Measurements from ENCODE around the gene BBS2.

BBS2 gene

DNA sequence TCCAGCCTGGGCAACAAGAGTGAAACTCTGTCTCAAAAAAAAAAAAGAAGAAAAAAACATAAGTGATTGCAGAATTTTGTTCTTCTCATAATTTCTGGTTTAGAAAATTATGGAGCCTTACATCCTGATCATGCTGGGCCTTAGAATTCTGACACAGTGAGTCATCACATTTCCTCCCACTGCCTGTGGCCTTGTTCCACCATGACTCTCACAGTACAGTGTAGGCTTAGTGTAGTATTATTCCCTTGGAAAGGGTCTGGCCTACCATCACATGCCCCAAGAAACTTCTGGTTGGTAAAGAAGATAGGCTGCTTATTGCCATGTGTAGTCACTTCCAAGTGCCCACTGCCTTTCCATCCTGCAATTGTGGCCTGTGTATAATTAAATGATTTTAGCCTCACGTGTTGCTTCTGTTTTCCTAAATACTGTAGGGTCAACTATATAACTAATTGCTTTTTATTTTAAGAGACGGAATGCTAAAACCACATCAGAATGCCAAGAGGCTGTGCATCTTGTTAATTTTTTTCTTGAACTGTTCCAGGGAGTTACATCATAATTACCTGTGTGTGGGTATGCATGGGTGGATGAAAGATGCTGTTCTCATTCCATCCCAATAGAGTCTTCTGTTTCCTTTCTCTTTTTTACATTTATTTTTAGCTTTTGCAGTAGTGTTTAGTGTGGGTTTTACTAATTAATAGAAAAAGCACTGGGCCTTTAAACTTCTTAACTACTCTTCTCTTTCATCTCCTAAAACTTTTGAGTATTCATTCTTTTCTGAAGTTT is 42.5 kb downstream of the BBS2 start:
- DNase-seq = no peak

DNA sequence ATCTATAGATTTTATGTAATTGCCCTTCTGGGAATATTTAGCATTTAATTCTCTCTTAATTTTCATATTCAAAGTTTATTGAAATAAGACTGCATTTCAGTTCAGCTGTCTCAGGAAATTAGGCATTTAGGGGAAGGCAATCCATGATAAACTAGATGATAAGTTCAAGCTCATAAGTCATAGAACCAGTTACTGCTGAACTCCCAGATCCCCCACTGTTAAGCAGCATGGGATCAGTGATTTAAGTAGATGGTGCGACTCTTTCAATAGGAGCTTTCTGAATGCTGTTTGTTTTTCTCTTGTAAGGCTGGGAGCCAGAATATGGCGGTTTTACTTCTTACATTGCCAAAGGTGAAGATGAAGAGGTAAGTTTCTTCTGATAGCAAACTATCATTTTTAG is 44.6 kb downstream of the BBS2 start:
- no peak for DNase-seq

DNA sequence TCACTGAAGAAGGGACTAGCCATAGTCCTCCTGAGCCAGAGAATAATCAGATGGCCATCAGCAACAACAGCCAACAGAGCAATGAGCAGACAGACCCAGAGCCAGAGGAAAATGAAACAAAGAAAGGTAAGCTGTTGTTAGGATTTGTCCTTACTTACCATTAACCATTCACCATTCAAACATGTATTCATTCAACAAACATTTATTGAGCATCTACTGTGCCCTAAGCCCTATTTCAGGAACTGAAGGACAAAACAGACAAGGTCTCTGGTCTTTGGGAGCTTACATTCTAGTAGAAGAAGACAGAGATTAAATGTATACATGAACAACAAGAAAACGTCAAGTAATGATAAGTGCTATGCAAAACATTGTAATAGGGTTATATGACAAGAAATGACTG is 49.2 kb downstream of the BBS2 start:
- DNase-seq = no peak

DNA sequence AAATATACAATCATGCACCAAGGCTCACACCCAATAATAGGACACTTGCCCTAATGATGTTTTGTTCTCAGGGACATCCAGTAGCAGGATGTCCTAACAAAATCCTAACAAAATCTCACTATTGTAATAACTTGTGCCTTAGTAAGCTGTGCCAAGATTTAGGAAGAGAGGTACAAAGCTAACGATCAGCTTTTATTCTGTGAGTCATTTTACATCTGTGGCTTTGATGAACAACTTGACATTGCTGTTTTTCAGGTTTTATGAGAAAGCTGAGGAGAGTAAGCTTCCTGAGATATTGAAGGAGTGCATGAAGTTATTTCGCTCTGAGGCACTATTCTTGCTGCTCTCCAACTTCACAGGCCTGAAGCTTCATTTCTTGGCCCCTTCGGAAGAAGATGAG is 49.6 kb downstream of the BBS2 start:
- no peak for DNase-seq

DNA sequence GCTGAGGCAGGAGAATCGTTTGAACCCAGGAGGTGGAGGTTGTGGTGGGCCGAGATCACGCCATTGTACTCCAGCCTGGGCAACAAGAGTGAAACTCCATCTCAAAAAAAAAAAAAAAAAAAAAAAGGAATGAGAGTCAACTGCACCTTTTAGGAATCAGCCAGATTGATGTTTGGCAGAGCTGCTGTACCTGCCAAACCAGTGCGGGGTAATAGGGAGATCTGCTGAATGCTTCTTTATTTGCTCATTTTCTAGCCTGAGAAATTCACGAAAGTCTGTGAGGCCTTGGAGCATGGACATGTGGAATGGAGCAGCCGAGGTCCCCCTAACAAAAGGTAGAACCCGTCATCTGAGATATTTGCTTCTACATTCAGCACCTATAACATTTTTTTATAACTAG is 50.1 kb downstream of the BBS2 start:
- no peak for DNase-seq

DNA sequence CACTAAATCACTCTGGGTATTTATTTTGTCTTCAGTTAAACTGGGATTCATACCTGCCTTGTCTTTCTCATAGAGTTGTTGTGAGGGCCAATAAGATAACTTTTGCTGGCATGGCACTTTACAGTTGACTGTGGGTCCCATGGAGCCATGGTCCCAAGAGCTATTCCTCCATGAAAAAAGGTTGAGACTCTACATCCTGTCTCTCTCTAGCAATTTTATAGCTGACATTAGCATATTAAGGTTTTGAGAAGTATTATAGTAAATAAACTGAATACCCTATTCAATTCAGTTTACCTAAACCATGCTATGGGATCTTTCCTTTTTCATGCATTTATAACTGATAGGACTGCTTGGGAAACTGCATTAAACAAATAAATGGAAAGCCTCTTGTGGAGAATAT is 51.0 kb downstream of the BBS2 start:
- DNase-seq = no peak

DNA sequence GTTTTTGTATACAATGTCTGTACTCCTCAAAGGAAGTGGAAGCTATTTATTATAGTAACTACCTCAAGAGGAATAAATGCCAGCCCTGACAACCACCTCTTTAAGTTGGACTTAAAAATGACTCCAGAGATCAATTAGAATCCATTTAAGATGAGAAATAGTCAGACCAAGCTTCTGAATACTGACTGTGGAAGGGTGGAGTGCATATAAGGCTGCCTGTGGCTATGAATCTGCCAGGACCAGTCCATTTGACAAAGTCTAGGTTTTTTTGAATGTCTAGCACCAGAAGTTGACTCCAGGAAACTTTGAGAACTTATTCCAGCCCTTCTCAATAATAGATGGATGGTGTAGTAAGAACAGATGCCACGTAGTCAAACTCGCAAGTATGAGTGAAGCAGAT is 53.5 kb downstream of the BBS2 start:
- DNase-seq = no peak

DNA sequence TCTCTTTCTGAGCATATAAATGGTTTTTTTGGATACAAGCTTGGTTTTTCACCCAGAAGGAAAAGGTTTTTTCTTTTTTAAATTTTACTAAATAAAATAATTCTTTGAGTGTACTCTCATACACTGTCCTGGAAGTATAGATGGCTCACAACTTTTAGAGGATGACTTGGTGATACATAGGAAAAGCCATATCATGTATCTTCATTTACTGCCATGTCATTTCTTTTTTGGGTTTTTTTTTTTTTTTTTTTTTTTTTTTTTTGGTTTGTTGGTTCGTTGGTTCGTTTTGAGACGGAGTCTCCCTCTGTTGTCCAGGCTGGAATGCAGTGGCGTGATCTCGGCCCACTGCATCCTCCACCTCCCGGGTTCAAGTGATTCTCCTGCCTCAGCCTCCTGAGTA is 56.7 kb downstream of the BBS2 start:
- DNase-seq = no peak

DNA sequence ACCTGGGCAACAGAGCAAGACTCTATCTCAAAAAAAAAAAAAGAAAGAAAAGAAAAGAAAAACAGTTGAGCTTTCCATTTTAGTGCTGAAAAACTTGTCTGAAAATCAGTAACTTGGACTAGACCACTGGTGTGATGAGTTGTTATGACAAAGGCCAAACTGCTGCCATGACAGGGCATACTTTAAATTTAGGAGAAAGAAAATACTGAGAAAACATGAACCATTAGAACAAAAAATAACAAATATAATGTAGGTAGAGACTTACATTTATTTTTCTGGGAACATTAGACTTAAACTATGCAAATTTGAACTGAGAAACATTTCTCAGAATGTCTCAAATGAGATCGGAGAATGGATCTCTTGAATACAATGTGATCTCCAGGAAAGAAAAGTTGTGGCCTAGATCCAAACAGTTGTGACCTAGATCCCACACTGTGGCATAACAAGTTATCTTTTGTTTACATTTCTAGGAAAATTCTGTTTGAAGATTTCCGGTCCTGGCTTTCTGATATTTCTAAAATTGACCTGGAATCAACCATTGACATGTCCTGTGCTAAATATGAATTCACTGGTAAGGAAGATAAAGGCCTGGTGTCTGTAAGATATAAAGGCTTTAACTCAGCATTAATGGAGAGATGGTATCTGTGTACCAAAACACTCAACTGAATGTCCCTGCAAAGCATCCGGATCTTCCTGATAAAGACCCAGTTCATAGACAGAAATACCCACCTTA is 57.6 kb downstream of the BBS2 start:
- no peak for DNase-seq

DNA sequence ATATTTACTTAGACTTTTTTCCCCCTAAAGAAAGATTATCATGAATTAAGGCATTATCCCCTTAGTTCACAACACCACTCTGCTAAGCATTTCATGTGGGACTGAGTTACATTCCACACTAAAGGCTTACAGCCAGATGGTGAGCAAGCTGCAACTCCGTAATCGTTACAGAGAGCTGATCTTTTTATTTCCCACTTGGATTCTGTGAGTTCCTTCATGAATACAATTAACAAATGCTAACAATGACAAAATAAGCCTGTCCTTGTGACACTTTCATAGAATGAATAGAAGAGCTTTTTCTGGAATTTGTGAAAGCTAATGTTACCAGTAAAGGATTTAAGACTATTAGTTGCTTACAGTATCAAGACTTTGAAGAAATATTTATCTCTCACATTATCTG is 59.7 kb downstream of the BBS2 start:
- no peak for DNase-seq

DNA sequence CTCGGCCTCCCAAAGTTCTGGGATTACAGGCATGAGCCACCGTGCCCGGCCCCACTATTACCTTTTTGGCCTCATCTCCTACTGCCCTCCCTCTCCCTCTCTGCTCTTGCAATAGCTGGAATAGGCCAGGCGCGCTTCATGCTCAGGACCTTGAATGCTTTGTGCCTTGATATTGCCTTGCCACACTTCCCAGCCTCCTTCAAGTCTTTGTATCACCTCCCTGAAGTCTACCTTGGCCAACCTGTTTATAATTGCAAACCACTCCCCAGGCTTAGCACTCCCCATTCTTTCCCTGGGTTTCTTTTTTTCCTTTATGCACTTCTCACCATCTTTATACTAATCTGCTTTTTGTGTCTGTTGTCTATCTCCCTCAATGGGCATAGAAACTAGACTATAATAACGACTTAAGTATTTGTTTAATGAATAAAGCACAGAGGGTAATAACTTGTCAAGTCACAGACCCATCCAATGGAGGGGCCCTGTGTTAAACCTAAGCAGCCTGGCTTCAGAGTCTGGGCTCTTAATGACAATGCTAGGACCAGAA is 61.8 kb downstream of the BBS2 start:
- no peak for DNase-seq

DNA sequence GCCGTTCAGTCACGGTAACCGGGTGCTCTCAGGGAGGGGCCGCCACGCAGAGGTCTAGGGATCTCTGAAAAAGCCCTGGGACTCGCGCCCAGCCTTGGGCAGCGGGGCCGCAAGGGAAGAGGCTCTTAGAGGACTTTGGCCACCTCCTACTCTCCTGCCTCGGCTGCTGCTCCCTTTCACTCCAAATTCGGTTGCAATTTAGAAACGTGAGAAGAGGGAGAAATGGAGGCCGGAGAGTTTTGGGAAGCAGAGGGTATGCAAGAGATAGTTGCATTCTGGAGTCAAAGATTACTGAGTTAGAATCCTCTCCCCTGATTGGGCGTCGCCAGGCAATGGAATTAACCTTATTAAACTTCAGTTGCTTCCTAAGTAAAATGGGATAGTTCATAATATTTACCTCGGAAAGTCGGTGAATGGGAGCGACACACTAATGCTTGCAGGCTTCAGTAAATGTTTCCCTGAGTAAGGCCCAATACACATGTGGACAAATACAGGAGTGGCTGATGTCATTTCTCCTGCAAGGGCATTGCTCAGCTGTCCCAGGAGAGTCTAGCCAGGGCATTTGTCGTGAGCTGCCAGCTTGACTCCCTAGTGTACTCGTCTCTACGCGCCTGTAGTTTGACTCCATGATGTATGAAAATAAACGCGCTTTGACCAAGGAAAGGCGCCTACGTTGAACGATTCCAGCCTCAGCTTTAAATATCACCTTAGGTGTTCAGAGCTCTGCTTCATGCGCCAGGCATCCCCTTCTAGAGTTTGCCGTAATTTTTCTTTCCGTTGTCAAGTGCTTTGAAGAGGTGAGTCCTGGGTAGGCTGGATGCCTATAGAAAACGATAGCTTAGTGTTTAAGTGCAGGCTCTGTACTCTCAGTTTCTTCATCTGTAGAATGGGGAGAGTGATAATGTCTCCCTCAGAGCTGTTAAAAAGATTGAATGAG is 67.8 kb downstream of the BBS2 start:
- DNase-seq = no peak

DNA sequence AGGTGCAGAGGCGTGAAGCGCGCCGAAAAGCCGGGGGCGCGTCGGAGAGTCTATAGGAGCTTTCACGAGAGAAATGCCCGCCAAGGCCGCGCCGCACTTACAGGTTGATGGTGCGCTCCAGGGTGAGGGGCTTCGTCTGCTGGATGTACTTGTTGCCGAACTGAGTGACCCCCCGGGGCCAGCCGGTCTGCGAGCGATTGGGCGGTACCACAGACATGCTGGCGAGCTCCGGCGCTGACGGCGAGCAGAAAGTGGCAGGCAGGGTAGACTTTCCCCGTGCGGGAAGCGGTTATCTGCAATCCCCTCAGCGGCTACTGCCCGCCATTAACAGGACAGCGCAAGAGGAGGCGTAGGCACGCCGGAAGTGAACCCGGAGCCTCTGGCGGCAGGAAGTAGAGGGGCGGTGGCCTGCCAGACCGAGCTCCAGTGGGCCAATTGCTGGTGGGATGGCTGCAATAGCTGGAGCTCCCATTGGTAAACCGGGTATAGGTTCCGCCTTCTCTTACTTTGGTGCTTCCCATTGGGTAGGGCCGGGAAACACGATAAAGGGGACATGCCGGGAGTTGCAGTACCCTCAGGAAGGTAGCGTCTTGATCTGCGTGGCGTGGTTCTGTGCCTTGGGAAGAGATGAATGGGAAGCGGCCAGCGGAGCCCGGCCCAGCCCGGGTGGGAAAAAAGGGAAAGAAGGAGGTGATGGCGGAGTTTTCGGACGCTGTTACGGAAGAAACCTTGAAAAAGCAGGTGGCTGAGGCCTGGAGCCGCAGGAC is 68.7 kb downstream of the BBS2 start, which contains the start of the genes NUDT21 and OGFOD1:
Gene NUDT21, minus strand, starts transcription at position 347 of the 767 bp plus-strand sequence. Its CDS starts 130 bp downstream, at position 217.
Gene OGFOD1, plus strand, starts transcription at position 569 of the 767 bp plus-strand sequence. Its CDS starts 59 bp downstream, at position 628.
- DNase-seq = peak; percentile 82

DNA sequence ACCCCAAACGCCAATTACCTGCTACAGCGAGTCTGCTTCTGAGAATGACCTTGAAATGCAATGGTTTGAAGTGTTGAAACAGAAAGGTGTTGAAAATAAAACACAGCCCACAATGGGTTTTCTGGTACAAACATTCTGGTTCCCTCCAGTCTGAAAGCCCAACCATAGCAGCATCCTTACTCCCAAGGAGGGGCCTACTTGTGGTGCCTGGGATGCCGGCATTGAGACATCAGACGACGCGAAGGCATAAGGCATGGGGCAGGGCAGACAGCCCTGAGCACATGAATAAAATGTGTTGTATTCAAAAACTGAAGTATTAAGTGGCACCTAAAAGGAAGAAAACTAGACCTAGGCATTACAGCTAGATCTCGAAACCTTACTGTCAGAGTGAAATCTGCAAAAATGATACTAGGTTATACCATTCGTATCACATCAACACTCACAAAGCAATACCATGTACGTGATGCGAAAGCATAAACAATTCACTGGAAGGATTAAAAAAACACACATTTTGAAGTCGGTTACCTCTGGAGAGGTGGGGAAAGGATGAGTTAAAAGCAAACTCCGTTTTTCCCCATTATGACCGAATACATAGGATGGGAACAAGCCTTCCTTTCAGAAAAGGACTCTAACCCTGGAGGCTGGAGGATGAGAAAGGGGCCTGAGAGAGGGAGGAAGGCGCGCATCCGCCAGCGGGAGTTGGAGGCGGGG is 69.4 kb downstream of the BBS2 start:
- no peak for DNase-seq

DNA sequence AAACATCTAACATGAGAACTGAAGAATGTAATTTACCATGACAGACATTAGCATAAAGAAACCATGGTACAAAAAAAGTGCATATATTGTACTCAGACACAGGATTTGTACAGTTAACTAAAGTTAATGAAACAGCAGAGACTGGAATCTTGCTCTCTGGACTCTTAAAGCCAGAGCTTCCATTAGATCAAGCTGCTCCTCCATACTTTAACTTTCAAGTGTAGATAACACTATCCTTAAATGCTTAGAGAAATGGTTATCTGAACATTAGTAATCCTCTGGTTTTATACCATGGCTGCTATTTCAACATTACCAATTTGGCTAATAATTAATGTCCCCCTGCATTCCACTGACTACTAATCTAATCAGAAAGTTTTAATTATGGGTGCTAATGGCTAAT is 71.8 kb downstream of the BBS2 start:
- DNase-seq = no peak

DNA sequence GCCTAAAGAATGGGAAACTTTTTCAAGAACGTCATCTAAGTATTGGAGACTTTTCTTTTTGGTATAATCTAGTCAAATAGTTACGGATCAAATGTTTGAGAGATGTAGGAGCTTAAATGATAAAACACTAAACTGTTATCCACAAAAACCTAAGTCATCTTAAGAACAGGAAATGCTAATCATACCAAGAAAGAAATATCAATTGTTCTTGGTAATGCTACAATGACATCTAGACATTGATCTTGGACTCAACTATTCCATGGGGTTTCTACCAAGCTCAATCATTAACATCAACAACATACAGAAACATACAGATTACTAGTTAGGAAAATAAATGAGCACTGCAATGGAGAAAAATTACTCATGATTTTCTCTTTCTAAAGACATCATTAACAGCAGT is 72.5 kb downstream of the BBS2 start:
- DNase-seq = no peak

DNA sequence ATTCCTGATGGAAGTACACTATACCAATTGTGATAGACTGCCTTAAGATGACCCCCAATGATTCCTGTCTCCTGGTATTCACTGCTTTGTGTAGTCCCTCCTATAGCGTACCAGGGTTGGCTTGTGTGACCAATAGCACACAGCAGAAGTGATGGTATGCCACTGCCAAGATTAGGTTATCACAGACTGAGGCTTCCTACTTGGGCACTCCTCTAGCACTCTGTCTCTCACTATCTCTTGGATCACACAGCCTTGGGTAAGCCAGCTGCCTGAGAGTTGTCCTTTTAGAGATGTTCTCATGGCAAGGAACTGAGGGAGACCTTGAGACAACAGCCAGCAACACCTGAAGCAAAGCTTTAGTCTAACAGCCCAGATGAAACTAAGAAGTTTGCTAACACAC is 81.8 kb downstream of the BBS2 start:
- DNase-seq = no peak

DNA sequence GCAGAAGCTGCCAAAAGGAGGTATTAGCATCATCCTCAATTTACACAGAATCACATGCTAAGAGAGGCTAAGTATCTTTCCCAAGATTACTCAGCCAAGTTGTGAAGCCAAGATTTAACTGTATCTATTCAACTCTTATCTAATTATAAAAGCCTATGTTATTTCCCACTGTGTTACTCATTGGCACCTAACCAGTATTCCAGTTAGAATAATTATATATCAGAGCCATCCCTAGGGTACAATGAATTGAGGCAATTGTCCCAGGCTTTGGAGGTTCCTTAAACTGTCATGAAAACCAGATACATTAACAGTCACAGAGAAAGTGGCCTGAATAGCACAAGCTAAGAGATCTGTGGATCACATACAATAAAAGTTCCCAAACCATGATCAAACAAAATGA is 83.6 kb downstream of the BBS2 start:
- no peak for DNase-seq

All from effector CD8-positive, alpha-beta T cell (primary cell).